Measurements from ENCODE around the gene CAMK2N2. TPM values are rescaled to one million over a fixed set of nuclear protein-coding genes. Genes with fewer than 3 reads are reported as not detected.

Gene CAMK2N2
- 0.90 to 1.7 TPM (median 1.1 TPM) in 5 replicates for total RNA-seq (2022; extraction: Qiagen RNA extraction; ENCODE audit: low read depth)

GRCh38 chr3:184261270-184261853 lies at the start of gene CAMK2N2:
CAMK2N2 (minus strand) TSS chr3:184261553; CDS start chr3:184261285, 268 bp downstream.

GRCh38 chr3:184298759-184299487 lies 37.6 kb upstream of the CAMK2N2 start, which contains the start of gene PSMD2:
PSMD2 (plus strand) TSS chr3:184299241; CDS start chr3:184299267, 26 bp downstream.

DNA sequence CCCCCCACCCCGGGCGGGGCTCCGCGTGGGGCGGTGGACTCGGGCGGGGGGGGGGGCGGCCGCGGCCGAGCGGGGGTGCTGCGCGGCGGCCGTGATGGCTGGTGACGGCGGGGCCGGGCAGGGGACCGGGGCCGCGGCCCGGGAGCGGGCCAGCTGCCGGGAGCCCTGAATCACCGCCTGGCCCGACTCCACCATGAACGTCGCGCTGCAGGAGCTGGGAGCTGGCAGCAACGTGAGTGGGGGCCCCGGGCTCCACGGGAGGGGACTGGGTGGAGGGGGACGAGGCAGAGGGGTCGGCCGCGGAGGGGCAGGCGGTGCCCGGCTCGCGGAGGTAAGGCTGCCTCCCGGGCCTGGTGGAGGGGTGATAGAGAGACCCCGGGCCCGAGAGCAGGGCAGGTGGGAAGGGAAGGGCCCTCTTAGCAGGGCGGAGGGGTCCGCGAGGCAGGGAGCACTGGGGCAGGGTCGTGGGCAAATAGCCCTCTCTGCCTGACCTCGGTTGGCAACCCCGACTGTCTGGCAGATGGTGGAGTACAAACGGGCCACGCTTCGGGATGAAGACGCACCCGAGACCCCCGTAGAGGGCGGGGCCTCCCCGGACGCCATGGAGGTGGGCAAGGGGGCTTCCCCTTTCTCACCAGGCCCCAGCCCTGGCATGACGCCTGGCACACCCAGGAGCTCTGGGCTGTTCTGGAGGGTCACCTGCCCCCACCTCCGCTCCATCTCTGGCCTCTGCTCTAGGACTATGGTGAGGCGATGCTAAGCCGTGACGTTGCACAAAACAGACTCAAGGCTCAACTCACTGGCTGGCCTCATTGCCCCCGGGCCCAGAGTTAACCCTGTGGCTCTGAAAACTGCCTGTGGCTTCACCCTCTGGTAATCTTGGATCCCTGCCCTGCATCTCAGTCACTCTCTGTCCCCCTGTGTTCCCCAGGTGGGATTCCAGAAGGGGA lies 14.9 kb upstream of the CAMK2N2 start, which contains the start of gene ECE2:
Gene ECE2 (plus strand): TSS at position 62 of the 950 bp plus-strand sequence. CDS start 132 bp downstream, at position 194.

DNA sequence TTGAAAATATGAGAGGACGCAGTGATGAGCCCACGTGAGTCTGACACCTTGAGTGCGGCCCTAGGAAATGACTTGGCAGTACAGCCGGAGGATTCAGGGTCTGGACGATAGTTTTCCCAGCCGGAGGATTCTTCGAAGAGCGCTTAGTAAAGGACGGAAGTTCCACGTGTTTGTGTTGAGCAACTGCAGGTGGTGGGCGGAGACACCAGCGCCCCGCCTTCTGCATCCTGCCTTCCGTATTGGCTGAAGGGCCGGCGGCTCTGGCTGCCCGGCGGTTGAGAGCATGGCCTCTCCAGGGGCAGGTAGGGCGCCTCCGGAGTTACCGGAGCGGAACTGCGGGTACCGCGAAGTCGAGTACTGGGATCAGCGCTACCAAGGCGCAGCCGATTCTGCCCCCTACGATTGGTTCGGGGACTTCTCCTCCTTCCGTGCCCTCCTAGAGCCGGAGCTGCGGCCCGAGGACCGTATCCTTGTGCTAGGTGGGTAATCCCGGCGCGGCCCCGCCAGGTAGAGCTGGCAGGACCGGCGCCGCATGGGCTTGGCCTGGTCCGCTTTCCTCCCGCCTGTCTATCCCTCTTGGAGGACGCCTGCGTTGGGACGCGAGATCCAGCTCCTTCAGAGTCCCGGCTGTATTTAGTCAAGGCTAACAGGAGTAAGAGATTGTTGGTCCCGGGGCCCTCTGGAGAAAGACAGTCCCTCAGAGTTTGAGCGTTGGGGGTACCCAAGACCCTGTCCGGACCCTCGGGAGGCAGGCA lies 11.8 kb downstream of the CAMK2N2 start, which contains the start of gene EEF1AKMT4:
Gene EEF1AKMT4 (plus strand): TSS at position 261 of the 755 bp plus-strand sequence. CDS start 23 bp downstream, at position 284.

GRCh38 chr3:184248454-184249411 lies 12.6 kb downstream of the CAMK2N2 start, which contains the start of gene ALG3:
ALG3 (minus strand) TSS chr3:184248962; CDS start chr3:184248940, 22 bp downstream.

GRCh38 chr3:184229394-184230080 lies 31.8 kb downstream of the CAMK2N2 start, which contains the start of gene VWA5B2:
VWA5B2 (plus strand) TSS chr3:184229585; CDS start chr3:184230529, 944 bp downstream.

Other genes starting within 250 kb of the CAMK2N2 start
- gene ABCC5, start 243.7 kb downstream of the CAMK2N2 start, total RNA-seq (2022; extraction: Qiagen RNA extraction; ENCODE audit: low read depth), result 8.8 to 12.9 TPM (median 11.9 TPM) in 5 replicates
- gene HTR3D, start 229.8 kb downstream of the CAMK2N2 start, total RNA-seq (2022; extraction: Qiagen RNA extraction; ENCODE audit: low read depth), result not detected in 5 replicates
- gene HTR3C, start 208.5 kb downstream of the CAMK2N2 start, total RNA-seq (2022; extraction: Qiagen RNA extraction; ENCODE audit: low read depth), result not detected in 5 replicates
- gene HTR3E, start 164.5 kb downstream of the CAMK2N2 start, total RNA-seq (2022; extraction: Qiagen RNA extraction; ENCODE audit: low read depth), result not detected in 5 replicates
- gene EIF2B5, start 126.2 kb downstream of the CAMK2N2 start, total RNA-seq (2022; extraction: Qiagen RNA extraction; ENCODE audit: low read depth), result 26.5 to 31.2 TPM (median 30.9 TPM) in 5 replicates
- 18.3 to 29.0 TPM (median 24.6 TPM) in 5 replicates for gene DVL3, start 106.2 kb downstream of the CAMK2N2 start, total RNA-seq (2022; extraction: Qiagen RNA extraction; ENCODE audit: low read depth)
- 296 to 327 TPM (median 312 TPM) in 5 replicates for gene AP2M1, start 86.7 kb downstream of the CAMK2N2 start, total RNA-seq (2022; extraction: Qiagen RNA extraction; ENCODE audit: low read depth)
- 32.6 to 37.7 TPM (median 33.9 TPM) in 5 replicates for gene ABCF3, start 75.4 kb downstream of the CAMK2N2 start, total RNA-seq (2022; extraction: Qiagen RNA extraction; ENCODE audit: low read depth)
- 0.38 to 0.56 TPM (median 0.48 TPM) in 5 replicates for gene VWA5B2, start 32.0 kb downstream of the CAMK2N2 start, total RNA-seq (2022; extraction: Qiagen RNA extraction; ENCODE audit: low read depth)
- gene ALG3, start 12.6 kb downstream of the CAMK2N2 start, total RNA-seq (2022; extraction: Qiagen RNA extraction; ENCODE audit: low read depth), result 63.7 to 82.1 TPM (median 70.1 TPM) in 5 replicates
- 11.0 to 13.5 TPM (median 12.2 TPM) in 5 replicates for gene EEF1AKMT4, start 11.9 kb downstream of the CAMK2N2 start, total RNA-seq (2022; extraction: Qiagen RNA extraction; ENCODE audit: low read depth)
- not detected in 5 replicates for gene ECE2, start 14.5 kb upstream of the CAMK2N2 start, total RNA-seq (2022; extraction: Qiagen RNA extraction; ENCODE audit: low read depth)
- gene PSMD2, start 37.7 kb upstream of the CAMK2N2 start, total RNA-seq (2022; extraction: Qiagen RNA extraction; ENCODE audit: low read depth), result 315 to 419 TPM (median 334 TPM) in 5 replicates
- gene EIF4G1, start 53.1 kb upstream of the CAMK2N2 start, total RNA-seq (2022; extraction: Qiagen RNA extraction; ENCODE audit: low read depth), result 252 to 292 TPM (median 278 TPM) in 5 replicates
- 8.9 to 10.6 TPM (median 10.4 TPM) in 5 replicates for gene FAM131A, start 76.0 kb upstream of the CAMK2N2 start, total RNA-seq (2022; extraction: Qiagen RNA extraction; ENCODE audit: low read depth)
- 4.7 to 5.4 TPM (median 5.2 TPM) in 5 replicates for gene CLCN2, start 100.1 kb upstream of the CAMK2N2 start, total RNA-seq (2022; extraction: Qiagen RNA extraction; ENCODE audit: low read depth)
- 73.1 to 83.9 TPM (median 75.8 TPM) in 5 replicates for gene POLR2H, start 100.2 kb upstream of the CAMK2N2 start, total RNA-seq (2022; extraction: Qiagen RNA extraction; ENCODE audit: low read depth)
- not detected in 5 replicates for gene THPO, start 116.7 kb upstream of the CAMK2N2 start, total RNA-seq (2022; extraction: Qiagen RNA extraction; ENCODE audit: low read depth)
- gene CHRD, start 118.5 kb upstream of the CAMK2N2 start, total RNA-seq (2022; extraction: Qiagen RNA extraction; ENCODE audit: low read depth), result 0.10 to 0.17 TPM (median 0.16 TPM) in 5 replicates